GM12878 (cell line): ENCODE results near the gene EIF4E2.

Experiments used
- CBX5 ChIP-seq: sonication (generic); IDR thresholded peaks from 2 replicates; pipeline ENCODE4 v1.6.1; 2016; ENCODE audit warnings: low read depth, moderate library complexity, mild to moderate bottlenecking, inconsistent platforms
- DPF2 ChIP-seq: fragments of 450-650 bp; IDR thresholded peaks from 2 replicates; pipeline ENCODE4 v1.6.1; 2017; ENCODE audit warnings: mild to moderate bottlenecking
- E2F4 ChIP-seq: IDR thresholded peaks from 2 replicates; pipeline ENCODE4 v1.6.1; 2012; ENCODE audit warnings: low read depth, low read length, improper control_type of control experiment
- ELK1 ChIP-seq: IDR thresholded peaks from 2 replicates; pipeline ENCODE4 v1.6.1; 2012; ENCODE audit warnings: low read depth, low read length, improper control_type of control experiment
- EP300 ChIP-seq, 2 experiments: fragments of 150-350 bp in 1 of 2; IDR thresholded peaks; 2 replicates each; pipeline ENCODE4 v1.6.1; 2011 to 2012; ENCODE audit warnings: low read depth in 2 of 2, low read length in 2 of 2, borderline replicate concordance in 1 of 2, improper control_type of control experiment in 1 of 2, inconsistent platforms in 1 of 2; ENCODE audit not compliant: control insufficient read depth in 1 of 2
- POLR2A ChIP-seq: IDR thresholded peaks from 2 replicates; pipeline ENCODE4 v1.6.1; 2011; ENCODE audit warnings: low read depth, mild to moderate bottlenecking, low read length
- POLR2AphosphoS5 ChIP-seq: IDR thresholded peaks from 2 replicates; pipeline ENCODE4 v1.6.1; 2011; ENCODE audit warnings: mild to moderate bottlenecking, low read length, inconsistent platforms
- RAD51 ChIP-seq: fragments of 450-650 bp; IDR thresholded peaks from 2 replicates; pipeline ENCODE4 v1.6.1; 2016; ENCODE audit warnings: moderate library complexity, mild to moderate bottlenecking, inconsistent platforms
- RFX5 ChIP-seq: IDR thresholded peaks from 2 replicates; pipeline ENCODE4 v1.6.1; 2011; ENCODE audit warnings: low read depth, low read length, improper control_type of control experiment
- SREBF1 ChIP-seq: IDR thresholded peaks from 2 replicates; pipeline ENCODE4 v1.6.1; 2012; ENCODE audit warnings: mild to moderate bottlenecking, low read length
- TCF12 ChIP-seq: IDR thresholded peaks from 2 replicates; pipeline ENCODE4 v1.6.1; 2011; ENCODE audit warnings: low read depth, mild to moderate bottlenecking, low read length
- TF ChIP-seq, protein P1 (sequence below), 3 experiments: IDR thresholded peaks in 2 of 3; conservative IDR thresholded peaks in 1 of 3; 2 replicates each; pipeline ENCODE4 v1.5.1; 2011; ENCODE audit warnings: low read depth in 3 of 3, low read length in 3 of 3, mild to moderate bottlenecking in 3 of 3, control low read depth in 2 of 3, moderate library complexity in 2 of 3, inconsistent platforms in 1 of 3, mixed read lengths in 1 of 3; ENCODE audit not compliant: control insufficient read depth in 2 of 3, insufficient read depth in 1 of 3; ENCODE audit errors: extremely low read depth in 1 of 3

DNA sequence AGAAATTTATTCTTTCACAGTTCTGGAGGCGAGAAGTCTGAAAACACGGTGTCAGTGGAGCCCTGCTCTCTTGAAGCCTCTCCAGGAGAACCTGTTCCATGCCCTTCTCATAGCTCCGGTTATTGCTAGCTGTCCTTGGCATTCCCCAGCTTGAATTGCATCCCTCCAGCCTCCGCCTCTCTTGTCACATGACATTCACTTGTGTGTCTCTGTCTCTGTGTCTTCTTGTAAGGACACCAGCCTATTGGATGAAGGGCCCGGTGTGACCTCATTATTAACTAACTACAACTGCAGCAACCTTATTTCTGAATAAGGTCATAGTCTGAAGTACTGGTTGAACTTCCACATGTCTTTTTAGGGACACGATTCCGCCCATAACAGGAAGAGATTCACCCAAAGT, 34.9 kb upstream of the EIF4E2 start:
- TF ChIP-seq, protein P1, sequence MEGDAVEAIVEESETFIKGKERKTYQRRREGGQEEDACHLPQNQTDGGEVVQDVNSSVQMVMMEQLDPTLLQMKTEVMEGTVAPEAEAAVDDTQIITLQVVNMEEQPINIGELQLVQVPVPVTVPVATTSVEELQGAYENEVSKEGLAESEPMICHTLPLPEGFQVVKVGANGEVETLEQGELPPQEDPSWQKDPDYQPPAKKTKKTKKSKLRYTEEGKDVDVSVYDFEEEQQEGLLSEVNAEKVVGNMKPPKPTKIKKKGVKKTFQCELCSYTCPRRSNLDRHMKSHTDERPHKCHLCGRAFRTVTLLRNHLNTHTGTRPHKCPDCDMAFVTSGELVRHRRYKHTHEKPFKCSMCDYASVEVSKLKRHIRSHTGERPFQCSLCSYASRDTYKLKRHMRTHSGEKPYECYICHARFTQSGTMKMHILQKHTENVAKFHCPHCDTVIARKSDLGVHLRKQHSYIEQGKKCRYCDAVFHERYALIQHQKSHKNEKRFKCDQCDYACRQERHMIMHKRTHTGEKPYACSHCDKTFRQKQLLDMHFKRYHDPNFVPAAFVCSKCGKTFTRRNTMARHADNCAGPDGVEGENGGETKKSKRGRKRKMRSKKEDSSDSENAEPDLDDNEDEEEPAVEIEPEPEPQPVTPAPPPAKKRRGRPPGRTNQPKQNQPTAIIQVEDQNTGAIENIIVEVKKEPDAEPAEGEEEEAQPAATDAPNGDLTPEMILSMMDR (IDR thresholded peaks at IDR 0.05 in 2 of 3, conservative IDR thresholded peaks at IDR 0.05 in 1 of 3; ENCODE audit: control insufficient read depth in 2 of 3, extremely low read depth in 1 of 3, insufficient read depth in 1 of 3, low read depth in 3 of 3, low read length in 3 of 3) = no peak
- TF ChIP-seq ELK1 (no peak), EP300 (IDR thresholded peaks at IDR 0.05; ENCODE audit: borderline replicate concordance in 1 of 2, control insufficient read depth in 1 of 2, low read depth in 2 of 2, low read length in 2 of 2) (no peak), TCF12 (no peak), POLR2AphosphoS5 (no peak), DPF2 (no peak), SREBF1 (no peak), CBX5 (no peak), RFX5 (no peak), E2F4 (no peak), RAD51 (no peak), POLR2A (no peak)
